Left ventricle myocardium inferior (tissue), 1 donor: Measurements from ENCODE around the gene RANBP2. TPM values are rescaled to one million over a fixed set of nuclear protein-coding genes. Genes with fewer than 3 reads are reported as not detected.
"Not testable (repeated sequence)": the region's sequence is repeated elsewhere in the genome, so short reads cannot be mapped to it uniquely, and the experiment has no call there.

Experiments used
- DNase-seq: peaks from one replicate; pipeline ENCODE4 v3.0.0-alpha.2; 2020
- H3K27ac ChIP-seq: fragments of 200-600 bp; replicated peaks from 2 replicates; pipeline ENCODE4 v1.8.0; 2021
- H3K27me3 ChIP-seq: fragments of 200-600 bp; 2 replicates; pipeline ENCODE4 v1.8.0; 2021; ENCODE audit warnings: low read depth
- H3K36me3 ChIP-seq: fragments of 200-600 bp; 2 replicates; pipeline ENCODE4 v1.8.0; 2021
- H3K4me1 ChIP-seq: fragments of 200-600 bp; 2 replicates; pipeline ENCODE4 v1.8.0; 2021
- H3K4me3 ChIP-seq: fragments of 200-600 bp; 2 replicates; pipeline ENCODE4 v1.8.0; 2021; ENCODE audit warnings: mild to moderate bottlenecking, moderate library complexity
- H3K9me3 ChIP-seq: fragments of 200-600 bp; replicated peaks from 2 replicates; pipeline ENCODE4 v1.8.0; 2021
- CTCF ChIP-seq: fragments of 200-600 bp; IDR thresholded peaks from 2 replicates; pipeline ENCODE4 v1.8.0; 2021; ENCODE audit warnings: antibody characterized with exemption, mild to moderate bottlenecking, borderline replicate concordance
- intact Hi-C: fragments of 100-400 bp; cut with micrococcal nuclease; formaldehyde crosslinking; loops from one replicate; pipeline ENCODE4 v1.11.0; 2022
- long read RNA-seq: library from polyadenylated mRNA; unstranded; transcript quantifications from one replicate; pipeline ENCODE4 v2.0.0, GENCODE V29; 2021
- total RNA-seq: library from RNA; stranded (reverse); fragmentation: NEBNext Ultra II Directional; extraction: Animal tissue kit (Norgen Biotek cat#: 25700); gene quantifications from one replicate; pipeline ENCODE4 v1.2.1, GENCODE V29; 2021
- donor health status: DM: no; HTN: yes; CAD: no; lungs with severe emphysema.

RANBP2 gene
- total RNA-seq, result 48.0 TPM
- long read RNA-seq, full-length matches to known transcripts, result 4 of 24 reads
- long read RNA-seq, partial matches to known transcripts, result 17 of 24 reads
- long read RNA-seq, other reads (novel, unspliced or antisense), result 3 of 24 reads

GRCh38 chr2:108719149-108720044 lies at the start of gene RANBP2:
Gene RANBP2 (plus strand): TSS chr2:108719482. CDS start chr2:108719607, 125 bp downstream.
- peak within 1 kb of the TSS; percentile 98 for H3K4me3 ChIP-seq
- no peak for TF ChIP-seq CTCF
- peaks cover 49% of the 10 kb centered on the region for H3K4me1 ChIP-seq
- intact Hi-C loops, result no loop called here
- H3K36me3 ChIP-seq, result no peaks in the 10 kb centered on the region
- H3K27me3 ChIP-seq, result no peaks in the 10 kb centered on the region
- no peaks in the 10 kb centered on the region for H3K9me3 ChIP-seq
- peak; percentile 95 for DNase-seq
- peak within 1 kb of the TSS; percentile 98 for H3K27ac ChIP-seq

- DNase-seq, H3K27me3 ChIP-seq, H3K9me3 ChIP-seq, intact Hi-C loops, H3K27ac ChIP-seq, H3K4me1 ChIP-seq, H3K4me3 ChIP-seq: not testable (repeated sequence)
- peaks cover 14% of the 10 kb centered on the region for H3K36me3 ChIP-seq
These were observed 49.0 kb upstream of the RANBP2 start for GRCh38 chr2:108670282-108670681.

DNA sequence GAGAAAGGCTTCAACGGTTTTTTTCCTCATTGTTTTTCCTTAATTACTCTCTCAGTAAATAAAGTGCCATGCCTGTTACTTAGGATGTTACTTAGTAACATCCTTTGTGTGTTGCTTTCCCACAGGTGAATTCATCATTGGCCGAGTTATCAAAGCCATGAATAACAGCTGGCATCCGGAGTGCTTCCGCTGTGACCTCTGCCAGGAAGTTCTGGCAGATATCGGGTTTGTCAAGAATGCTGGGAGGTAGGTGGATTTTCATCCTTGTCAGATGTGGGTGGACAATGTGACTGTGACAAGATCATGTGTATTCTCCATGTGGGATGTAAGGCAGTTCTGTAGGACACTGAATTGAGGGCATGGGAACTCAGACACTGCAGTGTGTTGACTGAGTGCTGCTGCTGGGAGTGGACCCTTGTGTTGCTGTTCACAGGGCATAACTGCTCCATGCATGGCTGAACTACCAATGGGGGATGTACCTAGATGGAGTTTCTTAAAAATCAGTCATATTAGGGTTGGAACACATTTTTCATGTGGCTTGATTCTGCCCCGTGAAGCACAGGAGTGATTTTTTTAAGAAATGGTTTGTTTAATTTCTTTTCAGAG lies 47.0 kb upstream of the RANBP2 start:
- H3K27ac ChIP-seq, H3K4me1 ChIP-seq, intact Hi-C loops, H3K9me3 ChIP-seq, H3K4me3 ChIP-seq, DNase-seq, H3K27me3 ChIP-seq: not testable (repeated sequence)
- peaks cover 30% of the 10 kb centered on the region for H3K36me3 ChIP-seq

DNA sequence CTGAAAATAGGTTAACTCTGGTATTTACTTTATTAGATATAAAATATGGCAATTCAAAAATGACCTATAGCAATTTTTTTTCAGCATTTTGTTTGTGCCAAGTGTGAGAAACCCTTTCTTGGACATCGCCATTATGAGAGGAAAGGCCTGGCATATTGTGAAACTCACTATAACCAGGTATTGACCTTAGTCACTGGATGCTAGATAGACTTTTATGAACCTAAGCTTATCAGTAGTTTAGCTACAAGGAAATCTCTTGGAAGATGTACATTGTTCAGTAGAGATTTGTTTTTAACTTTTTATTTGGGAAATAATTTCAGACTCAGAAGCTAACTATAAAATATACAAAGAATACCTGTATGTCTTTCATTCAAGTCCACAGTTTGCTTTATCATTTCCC lies 42.8 kb upstream of the RANBP2 start:
- H3K4me3 ChIP-seq, H3K9me3 ChIP-seq, H3K27me3 ChIP-seq, intact Hi-C loops, H3K27ac ChIP-seq, DNase-seq: not testable (repeated sequence)
- Histone ChIP-seq H3K4me1 (peaks cover 12% of the 10 kb centered on the region), H3K36me3 (peaks cover 55% of the 10 kb centered on the region)

DNA sequence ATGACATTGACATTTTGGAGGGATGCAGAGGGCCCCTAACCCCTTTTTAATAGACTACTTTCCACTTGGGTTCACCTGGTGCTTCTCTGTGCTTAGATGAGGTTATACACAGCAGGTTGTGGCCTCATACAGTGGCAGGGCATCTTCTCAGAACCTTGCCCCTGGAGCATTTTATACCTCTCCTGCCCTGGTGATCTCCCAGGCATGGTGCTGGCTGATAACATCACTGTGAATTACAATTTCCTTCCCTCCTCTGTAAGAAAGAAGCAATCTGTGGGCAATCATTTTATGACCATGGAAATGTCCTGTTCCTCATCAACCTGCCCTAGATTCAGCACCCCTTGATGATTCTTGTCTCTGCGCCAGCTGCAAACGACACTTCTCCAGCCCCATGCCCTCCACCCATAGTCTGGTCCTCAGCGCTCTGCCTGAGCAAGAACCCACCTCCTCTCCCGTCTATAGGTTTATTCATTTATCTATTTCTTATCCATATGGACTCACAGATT lies 42.0 kb upstream of the RANBP2 start:
- DNase-seq, H3K27ac ChIP-seq, intact Hi-C loops, H3K4me3 ChIP-seq, H3K9me3 ChIP-seq, H3K27me3 ChIP-seq: not testable (repeated sequence)
- H3K4me1 ChIP-seq, result peaks cover 12% of the 10 kb centered on the region
- peaks cover 63% of the 10 kb centered on the region for H3K36me3 ChIP-seq

GRCh38 chr2:108678198-108678651 lies 41.1 kb upstream of the RANBP2 start:
- peaks cover 65% of the 10 kb centered on the region for H3K36me3 ChIP-seq
- H3K27me3 ChIP-seq, DNase-seq, H3K9me3 ChIP-seq, intact Hi-C loops, H3K4me3 ChIP-seq: not testable (repeated sequence)
- peaks cover 12% of the 10 kb centered on the region for H3K4me1 ChIP-seq
- peak overlapping the region; percentile 40 for H3K27ac ChIP-seq

DNA sequence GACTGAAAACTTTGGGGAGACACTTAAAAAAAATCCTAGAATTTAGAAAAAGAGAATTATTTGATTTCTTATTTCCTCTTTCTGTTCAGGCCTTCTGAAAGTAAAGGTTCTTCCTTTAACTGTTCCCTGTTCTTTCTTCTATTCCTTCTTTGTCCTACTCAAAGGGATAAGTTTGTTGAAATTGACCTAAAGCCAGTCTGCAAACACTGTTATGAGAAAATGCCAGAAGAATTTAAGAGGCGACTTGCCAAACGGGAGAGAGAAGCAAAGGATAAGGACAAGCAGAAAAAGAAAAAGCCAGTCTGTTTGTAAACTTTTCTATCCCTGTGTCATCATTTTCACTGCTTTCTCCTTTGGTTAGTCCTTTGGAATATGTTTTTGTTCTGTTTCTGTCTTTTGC lies 38.5 kb upstream of the RANBP2 start:
- H3K9me3 ChIP-seq, H3K27me3 ChIP-seq, H3K4me3 ChIP-seq, DNase-seq, intact Hi-C loops: not testable (repeated sequence)
- peaks cover 74% of the 10 kb centered on the region for H3K36me3 ChIP-seq
- H3K27ac ChIP-seq, result peak overlapping the region; percentile 23
- peaks cover 12% of the 10 kb centered on the region for H3K4me1 ChIP-seq

DNA sequence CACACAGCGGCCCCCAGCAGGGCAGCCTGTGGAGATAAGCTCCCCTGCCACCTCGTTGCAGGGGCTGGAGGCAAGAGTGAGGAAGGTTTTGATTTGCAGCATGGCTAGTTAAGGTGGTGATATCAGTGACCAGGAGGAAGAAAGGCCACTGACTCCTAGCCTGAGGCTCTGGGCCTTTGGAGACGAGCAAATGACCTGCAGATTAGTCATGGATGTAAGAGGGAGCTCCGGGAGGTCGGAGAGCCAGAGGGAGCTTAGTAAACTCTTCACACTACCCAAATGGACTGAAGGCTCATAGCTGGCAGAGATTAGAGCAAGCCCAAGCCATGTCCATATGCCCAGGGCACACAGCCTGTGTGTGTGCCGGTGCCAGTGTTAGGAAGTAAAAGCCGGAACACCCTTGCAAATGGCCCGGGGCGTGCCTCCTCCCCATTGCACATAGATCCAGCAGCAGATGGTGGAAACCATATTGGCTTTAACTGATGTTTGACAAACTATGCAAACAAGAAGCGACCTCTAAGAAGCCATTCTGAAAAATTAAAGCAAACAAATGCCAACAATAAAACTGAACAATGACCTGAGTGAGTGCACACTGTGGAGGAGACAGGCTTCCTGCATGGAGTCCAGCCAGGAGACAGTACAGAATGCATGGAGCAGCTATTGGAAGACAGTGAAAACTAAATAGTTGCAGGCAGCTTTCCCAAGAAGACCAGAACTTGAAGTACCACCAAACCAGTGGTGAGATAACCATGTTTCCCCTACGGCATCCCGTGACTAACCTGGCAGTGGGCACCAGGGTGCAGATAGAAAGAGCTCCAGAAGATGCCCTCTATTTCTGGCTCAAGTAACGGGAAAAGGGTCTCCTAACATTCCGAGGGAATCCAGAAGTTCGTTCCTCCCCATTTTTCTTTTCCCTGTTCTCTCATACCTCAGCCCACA lies 30.2 kb upstream of the RANBP2 start:
- H3K27ac ChIP-seq, H3K27me3 ChIP-seq, H3K9me3 ChIP-seq, intact Hi-C loops, DNase-seq, H3K4me1 ChIP-seq, H3K4me3 ChIP-seq: not testable (repeated sequence)
- H3K36me3 ChIP-seq, result peaks cover 22% of the 10 kb centered on the region

DNA sequence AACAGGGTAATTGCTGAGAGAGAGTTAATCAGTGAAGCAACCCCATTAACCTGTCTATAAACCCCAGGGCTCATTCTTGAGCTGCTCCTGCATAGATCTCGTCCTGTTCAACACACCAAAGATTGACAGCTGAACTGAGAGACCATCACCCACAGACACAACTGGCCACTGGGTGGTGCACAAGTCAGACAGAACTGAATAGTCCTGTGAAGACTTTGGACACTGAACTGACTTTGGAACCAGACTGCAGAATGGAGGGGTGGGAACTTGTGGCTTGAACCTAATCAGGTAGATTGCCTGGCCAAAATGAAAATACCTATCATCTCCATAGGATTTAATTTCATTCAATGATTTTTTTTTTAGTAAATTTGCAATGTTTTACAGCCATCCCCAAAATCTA lies 29.3 kb upstream of the RANBP2 start:
- peaks cover 13% of the 10 kb centered on the region for H3K36me3 ChIP-seq
- H3K27me3 ChIP-seq, H3K9me3 ChIP-seq, H3K4me3 ChIP-seq, intact Hi-C loops, H3K4me1 ChIP-seq, DNase-seq, H3K27ac ChIP-seq: not testable (repeated sequence)
